ENCODE data around the gene NFKBIE.

DNA sequence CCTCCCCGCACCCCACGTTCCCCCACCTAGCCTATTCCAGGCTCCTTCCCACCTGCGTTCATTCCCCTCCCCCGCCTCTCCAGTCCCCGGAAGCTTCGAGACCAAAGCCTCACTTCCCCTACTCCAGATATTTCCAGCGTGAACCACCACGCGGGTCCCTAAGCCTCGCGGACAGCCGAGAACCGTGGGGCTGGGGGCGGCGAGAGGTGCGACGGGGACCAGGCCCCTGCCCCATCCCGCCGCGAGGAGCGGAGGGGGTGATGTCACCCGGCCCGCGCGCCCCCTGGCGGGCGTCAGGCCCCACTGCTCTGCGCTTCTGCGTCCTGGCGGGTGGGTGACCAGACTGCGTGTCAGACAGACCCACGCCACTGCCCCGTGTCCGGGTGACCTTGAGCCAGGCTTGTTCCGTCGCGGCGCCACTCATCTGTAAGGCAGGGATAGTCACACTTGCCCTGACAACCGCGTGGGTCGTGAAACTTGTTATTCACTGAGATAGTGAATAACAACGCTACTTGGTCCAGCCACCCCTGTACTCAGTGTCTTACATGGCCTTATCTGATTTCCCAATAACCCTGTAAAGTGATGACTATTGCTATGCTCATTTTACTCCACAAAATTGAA lies 27.4 kb downstream of the NFKBIE start:
- TF ChIP-seq ZFP30 (CRISPR knock-in tag; IDR thresholded peaks at IDR 0.05) (no peak), ARNTL (CRISPR knock-in tag; IDR thresholded peaks at IDR 0.05; ENCODE audit: borderline replicate concordance, low read depth) (no peak), GLIS3 (CRISPR knock-in tag; IDR thresholded peaks at IDR 0.05) (no peak), CSDC2 (CRISPR knock-in tag; IDR thresholded peaks at IDR 0.05) (no peak), ZNF565 (CRISPR knock-in tag; conservative IDR thresholded peaks at IDR 0.05; ENCODE audit: low read depth) (no peak), TOX (CRISPR knock-in tag; IDR thresholded peaks at IDR 0.05; ENCODE audit: borderline replicate concordance) (no peak), RARB (CRISPR knock-in tag; IDR thresholded peaks at IDR 0.05) (no peak)
- TF ChIP-seq, protein P1, sequence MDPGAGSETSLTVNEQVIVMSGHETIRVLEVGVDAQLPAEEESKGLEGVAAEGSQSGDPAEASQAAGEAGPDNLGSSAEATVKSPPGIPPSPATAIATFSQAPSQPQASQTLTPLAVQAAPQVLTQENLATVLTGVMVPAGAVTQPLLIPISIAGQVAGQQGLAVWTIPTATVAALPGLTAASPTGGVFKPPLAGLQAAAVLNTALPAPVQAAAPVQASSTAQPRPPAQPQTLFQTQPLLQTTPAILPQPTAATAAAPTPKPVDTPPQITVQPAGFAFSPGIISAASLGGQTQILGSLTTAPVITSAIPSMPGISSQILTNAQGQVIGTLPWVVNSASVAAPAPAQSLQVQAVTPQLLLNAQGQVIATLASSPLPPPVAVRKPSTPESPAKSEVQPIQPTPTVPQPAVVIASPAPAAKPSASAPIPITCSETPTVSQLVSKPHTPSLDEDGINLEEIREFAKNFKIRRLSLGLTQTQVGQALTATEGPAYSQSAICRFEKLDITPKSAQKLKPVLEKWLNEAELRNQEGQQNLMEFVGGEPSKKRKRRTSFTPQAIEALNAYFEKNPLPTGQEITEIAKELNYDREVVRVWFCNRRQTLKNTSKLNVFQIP (CRISPR knock-in tag; IDR thresholded peaks at IDR 0.05; ENCODE audit: borderline replicate concordance, low read depth) = no peak
- TF ChIP-seq, protein P2, sequence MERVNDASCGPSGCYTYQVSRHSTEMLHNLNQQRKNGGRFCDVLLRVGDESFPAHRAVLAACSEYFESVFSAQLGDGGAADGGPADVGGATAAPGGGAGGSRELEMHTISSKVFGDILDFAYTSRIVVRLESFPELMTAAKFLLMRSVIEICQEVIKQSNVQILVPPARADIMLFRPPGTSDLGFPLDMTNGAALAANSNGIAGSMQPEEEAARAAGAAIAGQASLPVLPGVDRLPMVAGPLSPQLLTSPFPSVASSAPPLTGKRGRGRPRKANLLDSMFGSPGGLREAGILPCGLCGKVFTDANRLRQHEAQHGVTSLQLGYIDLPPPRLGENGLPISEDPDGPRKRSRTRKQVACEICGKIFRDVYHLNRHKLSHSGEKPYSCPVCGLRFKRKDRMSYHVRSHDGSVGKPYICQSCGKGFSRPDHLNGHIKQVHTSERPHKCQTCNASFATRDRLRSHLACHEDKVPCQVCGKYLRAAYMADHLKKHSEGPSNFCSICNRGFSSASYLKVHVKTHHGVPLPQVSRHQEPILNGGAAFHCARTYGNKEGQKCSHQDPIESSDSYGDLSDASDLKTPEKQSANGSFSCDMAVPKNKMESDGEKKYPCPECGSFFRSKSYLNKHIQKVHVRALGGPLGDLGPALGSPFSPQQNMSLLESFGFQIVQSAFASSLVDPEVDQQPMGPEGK (CRISPR knock-in tag; IDR thresholded peaks at IDR 0.05; ENCODE audit: borderline replicate concordance) = no peak

Measured in SK-N-SH treated with all-trans-retinoic acid at 6 μM for 48 hours (cell line).